ENCODE data around the gene SPHK1. TPM values are rescaled to one million over a fixed set of nuclear protein-coding genes. Genes with fewer than 3 reads are reported as not detected.
A peak's percentile ranks its signal among the peaks of the same experiment; 100 is the strongest.

SPHK1 gene
- polyA plus RNA-seq, 1 donor from 2014 or later: not detected

- H3K9me3 Mint-ChIP-seq: no peaks in the 10 kb centered on the region
- peaks cover 3% of the 10 kb centered on the region for H3K27me3 Mint-ChIP-seq
- peaks cover 2% of the 10 kb centered on the region for H3K36me3 Mint-ChIP-seq
- H3K4me3 Mint-ChIP-seq: peak overlapping the region in 1 of 4 donors; percentile 68
- peaks cover 0 to 6% (median 3%) of the 10 kb centered on the region in 3 donors for H3K4me1 Mint-ChIP-seq
- no peak overlapping the region for H3K27ac Mint-ChIP-seq
Measured at GRCh38 chr17:76386966-76387765, 2.8 kb downstream of the SPHK1 start.

GRCh38 chr17:76388966-76389888 lies 4.8 kb downstream of the SPHK1 start:
- Mint-ChIP-seq H3K36me3 (peaks cover 2% of the 10 kb centered on the region), H3K9me3 (no peaks in the 10 kb centered on the region), H3K27ac (peak overlapping the region in 2 of 3 donors; percentile 18 to 90), H3K4me1 (peaks cover 0 to 3% (median 0%) of the 10 kb centered on the region in 3 donors), H3K27me3 (no peaks in the 10 kb centered on the region), H3K4me3 (peak overlapping the region in 1 of 4 donors; percentile 8)

GRCh38 chr17:76390003-76390421 lies 5.6 kb downstream of the SPHK1 start:
- H3K36me3 Mint-ChIP-seq: peaks cover 2% of the 10 kb centered on the region
- no peaks in the 10 kb centered on the region for H3K27me3 Mint-ChIP-seq
- no peak overlapping the region for H3K4me3 Mint-ChIP-seq
- no peaks in the 10 kb centered on the region for H3K9me3 Mint-ChIP-seq
- peak overlapping the region in 1 of 3 donors; percentile 18 for H3K27ac Mint-ChIP-seq
- peaks cover 0 to 4% (median 0%) of the 10 kb centered on the region in 3 donors for H3K4me1 Mint-ChIP-seq

GRCh38 chr17:76391200-76391715 lies 6.8 kb downstream of the SPHK1 start:
- peak overlapping the region in 2 of 3 donors; percentile 28 to 31 for H3K27ac Mint-ChIP-seq
- H3K4me3 Mint-ChIP-seq: no peak overlapping the region
- H3K9me3 Mint-ChIP-seq: no peaks in the 10 kb centered on the region
- H3K36me3 Mint-ChIP-seq: peaks cover 2% of the 10 kb centered on the region
- H3K4me1 Mint-ChIP-seq: peaks cover 0 to 4% (median 0%) of the 10 kb centered on the region in 3 donors
- no peaks in the 10 kb centered on the region for H3K27me3 Mint-ChIP-seq

GRCh38 chr17:76394166-76394565 lies 9.8 kb downstream of the SPHK1 start:
- Mint-ChIP-seq H3K9me3 (no peaks in the 10 kb centered on the region), H3K27me3 (no peaks in the 10 kb centered on the region), H3K4me3 (no peak overlapping the region), H3K27ac (no peak overlapping the region), H3K4me1 (peaks cover 0 to 6% (median 4%) of the 10 kb centered on the region in 3 donors), H3K36me3 (peaks cover 2% of the 10 kb centered on the region)

- Mint-ChIP-seq H3K9me3 (no peaks in the 10 kb centered on the region), H3K27me3 (no peaks in the 10 kb centered on the region), H3K4me1 (peaks cover 0 to 4% (median 3%) of the 10 kb centered on the region in 3 donors), H3K36me3 (no peaks in the 10 kb centered on the region), H3K4me3 (no peak overlapping the region), H3K27ac (no peak overlapping the region)
Measured at GRCh38 chr17:76395980-76396379, 11.6 kb downstream of the SPHK1 start.

- H3K36me3 Mint-ChIP-seq: peaks cover 4% of the 10 kb centered on the region
- no peak overlapping the region for H3K4me3 Mint-ChIP-seq
- H3K4me1 Mint-ChIP-seq: peaks cover 0 to 5% (median 4%) of the 10 kb centered on the region in 3 donors
- no peak overlapping the region for H3K27ac Mint-ChIP-seq
- H3K27me3 Mint-ChIP-seq: no peaks in the 10 kb centered on the region
- no peaks in the 10 kb centered on the region for H3K9me3 Mint-ChIP-seq
Measured at GRCh38 chr17:76397184-76397583, 12.8 kb downstream of the SPHK1 start.

- no peaks in the 10 kb centered on the region for H3K9me3 Mint-ChIP-seq
- H3K4me1 Mint-ChIP-seq: peaks cover 0 to 5% (median 4%) of the 10 kb centered on the region in 3 donors
- no peaks in the 10 kb centered on the region for H3K27me3 Mint-ChIP-seq
- H3K27ac Mint-ChIP-seq: peak overlapping the region in 1 of 3 donors; percentile 37
- H3K4me3 Mint-ChIP-seq: no peak overlapping the region
- peaks cover 5% of the 10 kb centered on the region for H3K36me3 Mint-ChIP-seq
Measured at GRCh38 chr17:76397687-76398522, 13.5 kb downstream of the SPHK1 start.

- Mint-ChIP-seq H3K36me3 (peaks cover 5% of the 10 kb centered on the region), H3K9me3 (no peaks in the 10 kb centered on the region), H3K27me3 (no peaks in the 10 kb centered on the region), H3K4me3 (no peak overlapping the region), H3K27ac (no peak overlapping the region), H3K4me1 (peaks cover 2 to 5% (median 4%) of the 10 kb centered on the region in 3 donors)
Measured at GRCh38 chr17:76398523-76399174, 14.2 kb downstream of the SPHK1 start.

- Mint-ChIP-seq H3K4me1 (peaks cover 4 to 9% (median 6%) of the 10 kb centered on the region in 3 donors), H3K27ac (peak overlapping the region in 1 of 3 donors; percentile 59), H3K4me3 (no peak overlapping the region), H3K36me3 (peaks cover 10% of the 10 kb centered on the region), H3K9me3 (no peaks in the 10 kb centered on the region), H3K27me3 (no peaks in the 10 kb centered on the region)
Measured at GRCh38 chr17:76399175-76400172, 15.1 kb downstream of the SPHK1 start.

GRCh38 chr17:76402711-76403110 lies 18.3 kb downstream of the SPHK1 start:
- H3K27me3 Mint-ChIP-seq: no peaks in the 10 kb centered on the region
- peaks cover 13% of the 10 kb centered on the region for H3K36me3 Mint-ChIP-seq
- no peaks in the 10 kb centered on the region for H3K9me3 Mint-ChIP-seq
- H3K27ac Mint-ChIP-seq: no peak overlapping the region
- no peak overlapping the region for H3K4me3 Mint-ChIP-seq
- H3K4me1 Mint-ChIP-seq: peaks cover 17 to 26% (median 18%) of the 10 kb centered on the region in 3 donors

- H3K4me1 Mint-ChIP-seq: peaks cover 25 to 32% (median 28%) of the 10 kb centered on the region in 3 donors
- H3K4me3 Mint-ChIP-seq: no peak overlapping the region
- H3K27me3 Mint-ChIP-seq: no peaks in the 10 kb centered on the region
- H3K9me3 Mint-ChIP-seq: no peaks in the 10 kb centered on the region
- H3K36me3 Mint-ChIP-seq: peaks cover 13% of the 10 kb centered on the region
- H3K27ac Mint-ChIP-seq: peak overlapping the region in 1 of 3 donors; percentile 17
Measured at GRCh38 chr17:76404256-76404655, 19.8 kb downstream of the SPHK1 start.

Data from IgD-negative memory B cell (primary cell).